CD4-positive, alpha-beta T cell treated with Interleukin-15 for 4 hours (primary cell): ENCODE data around the gene NFIX.

ENCODE experiments used
- DNase-seq: peaks from one replicate; pipeline ENCODE4 v3.0.0-alpha.2; 2020; ENCODE audit warnings: low spot score

The NFIX gene

DNA sequence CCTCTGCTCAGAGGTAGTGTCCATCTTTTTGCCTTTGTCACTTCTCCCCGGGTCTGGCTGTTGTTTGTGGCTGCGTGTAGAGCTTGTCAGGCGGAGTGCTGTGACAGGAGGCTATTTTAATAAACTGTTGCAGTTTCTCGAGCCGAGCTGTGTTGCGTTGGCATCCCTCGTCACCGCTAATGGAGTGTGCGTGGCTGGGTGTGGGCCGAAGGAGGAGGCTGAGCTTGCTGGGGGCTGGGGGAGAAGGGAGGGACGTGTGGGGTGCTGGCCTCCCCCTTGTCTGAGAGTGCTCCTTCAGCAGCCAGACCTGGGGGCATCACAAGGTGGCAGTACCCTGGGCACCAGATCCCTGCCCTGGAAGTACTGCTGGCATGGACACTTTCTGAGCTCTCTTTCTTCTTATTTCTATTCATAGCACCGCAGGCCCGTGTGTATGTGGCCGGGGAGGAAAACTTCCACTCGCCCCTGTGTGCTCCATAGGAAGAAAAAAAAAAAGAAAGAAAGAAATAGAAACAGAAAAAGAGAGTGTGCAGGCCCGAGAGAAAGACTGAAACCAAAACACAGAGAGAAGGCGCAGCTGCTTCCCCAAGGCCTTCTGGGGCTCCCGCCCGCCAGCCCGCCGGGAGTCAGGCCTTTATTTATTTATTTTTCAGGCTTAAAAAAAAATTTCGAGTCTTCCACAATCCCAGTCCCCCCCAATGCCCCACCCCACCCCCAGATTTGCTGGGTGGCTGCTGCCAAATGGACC, 27.0 kb downstream of the NFIX start:
- DNase-seq, result no peak

DNA sequence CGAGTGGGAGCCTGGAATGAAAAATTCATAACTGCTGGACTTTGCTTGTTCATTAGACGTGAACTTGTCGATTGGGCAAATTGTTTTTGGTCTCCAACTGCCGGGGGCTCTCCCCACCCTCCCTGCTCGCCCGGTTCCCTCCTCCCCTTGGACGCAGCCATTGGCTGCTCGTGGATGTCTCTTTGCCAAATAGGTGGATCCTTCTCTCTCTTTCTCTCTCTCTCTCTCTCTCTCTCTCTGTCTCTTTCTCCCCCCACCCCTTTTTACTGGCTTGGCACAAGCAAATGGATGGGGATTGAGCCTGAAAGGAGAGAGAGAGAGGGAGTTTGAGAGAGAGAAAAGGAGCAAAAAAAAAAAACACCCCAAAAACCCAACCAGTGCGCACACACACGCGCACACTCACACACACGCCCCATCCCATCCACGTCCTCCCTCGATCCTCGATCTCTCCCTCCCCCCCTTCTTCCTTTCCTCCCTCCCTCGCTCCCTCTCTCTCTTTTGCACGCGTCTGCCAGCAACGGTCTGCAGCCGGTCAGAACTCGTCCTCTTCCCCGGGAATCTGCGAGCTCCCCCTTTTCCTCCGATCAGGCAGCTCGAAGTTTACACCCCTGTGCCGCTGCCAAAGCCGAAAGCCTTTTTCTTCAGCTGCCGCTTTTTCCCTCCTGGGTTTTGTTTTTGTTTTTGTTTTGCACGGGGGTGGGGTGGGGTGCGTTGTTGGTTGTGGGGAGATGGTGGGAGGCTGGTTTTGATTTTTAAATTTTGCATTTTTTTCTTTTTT, 27.8 kb downstream of the NFIX start:
- DNase-seq, result no peak

DNA sequence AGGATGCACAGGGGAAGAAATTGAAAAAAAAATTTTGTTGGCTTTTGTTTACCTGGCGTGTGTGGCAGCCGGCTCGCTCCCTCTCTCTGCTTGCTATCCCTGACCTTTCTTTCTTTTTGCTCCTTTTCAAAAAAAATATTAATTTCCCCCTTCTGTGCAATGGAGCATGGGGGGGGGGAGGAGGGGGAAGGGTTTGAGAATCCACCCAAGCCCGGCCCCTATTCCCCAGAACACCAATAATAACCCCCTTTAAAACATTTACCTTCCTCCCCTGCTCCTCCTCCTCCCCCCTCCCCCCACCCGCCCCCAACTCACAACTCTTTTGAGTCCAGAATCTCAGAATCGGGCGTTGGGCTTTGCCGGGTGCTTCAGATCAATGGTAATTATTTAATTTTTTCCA, 28.4 kb downstream of the NFIX start:
- DNase-seq, result no peak

DNA sequence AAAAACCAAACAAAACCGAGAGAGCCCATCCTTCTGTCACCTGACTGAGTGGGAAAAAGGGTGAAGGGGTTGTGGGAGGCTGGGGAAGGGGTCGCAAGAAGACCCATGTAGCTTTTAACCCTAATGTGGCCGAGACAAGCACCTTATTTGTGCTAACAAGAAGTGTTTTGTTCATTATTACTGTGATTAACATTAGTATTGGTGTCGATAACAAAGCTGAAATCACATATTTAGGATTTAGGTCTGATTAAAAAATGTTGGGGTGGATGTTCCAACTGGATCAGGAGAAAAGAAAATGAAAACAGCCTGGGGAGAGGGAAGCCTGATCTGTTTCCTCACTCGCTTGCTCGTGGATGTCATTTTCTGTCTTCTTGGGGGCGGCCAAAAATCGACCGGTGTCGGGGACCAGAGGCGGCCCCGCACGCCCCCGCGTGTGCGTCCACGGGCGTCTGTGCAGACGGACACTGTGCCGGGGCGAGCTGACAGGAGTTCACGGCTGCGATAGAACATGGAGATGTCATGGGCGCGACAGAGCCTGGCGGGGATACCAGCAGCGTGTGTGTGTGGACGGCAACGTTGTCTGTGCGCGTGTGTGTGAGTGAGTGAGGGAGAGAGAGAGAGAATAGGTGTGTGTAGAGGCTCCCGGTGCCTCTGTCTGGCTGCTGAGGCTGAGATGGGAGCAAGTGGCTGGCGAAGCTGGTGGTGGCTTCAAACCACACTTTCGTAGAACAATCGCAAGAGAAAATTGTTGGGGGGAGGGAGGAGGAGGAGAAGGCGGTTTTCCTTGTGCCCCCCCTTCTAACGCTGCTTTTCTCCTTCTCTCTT, 29.1 kb downstream of the NFIX start:
- DNase-seq, result no peak

DNA sequence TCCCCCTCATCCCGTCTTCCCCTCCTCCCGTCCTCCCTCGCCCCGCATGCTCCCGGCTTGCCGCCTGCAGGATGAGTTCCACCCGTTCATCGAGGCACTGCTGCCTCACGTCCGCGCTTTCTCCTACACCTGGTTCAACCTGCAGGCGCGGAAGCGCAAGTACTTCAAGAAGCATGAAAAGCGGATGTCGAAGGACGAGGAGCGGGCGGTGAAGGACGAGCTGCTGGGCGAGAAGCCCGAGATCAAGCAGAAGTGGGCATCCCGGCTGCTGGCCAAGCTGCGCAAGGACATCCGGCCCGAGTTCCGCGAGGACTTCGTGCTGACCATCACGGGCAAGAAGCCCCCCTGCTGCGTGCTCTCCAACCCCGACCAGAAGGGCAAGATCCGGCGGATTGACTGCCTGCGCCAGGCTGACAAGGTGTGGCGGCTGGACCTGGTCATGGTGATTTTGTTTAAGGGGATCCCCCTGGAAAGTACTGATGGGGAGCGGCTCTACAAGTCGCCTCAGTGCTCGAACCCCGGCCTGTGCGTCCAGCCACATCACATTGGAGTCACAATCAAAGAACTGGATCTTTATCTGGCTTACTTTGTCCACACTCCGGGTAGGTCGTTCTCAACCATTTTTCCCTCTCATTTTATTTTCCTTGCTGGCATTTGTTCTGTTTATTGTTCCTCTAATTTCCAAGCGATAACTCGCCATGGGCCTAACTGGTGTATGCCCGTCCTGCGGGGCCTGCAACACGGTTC, 29.8 kb downstream of the NFIX start:
- no peak for DNase-seq

DNA sequence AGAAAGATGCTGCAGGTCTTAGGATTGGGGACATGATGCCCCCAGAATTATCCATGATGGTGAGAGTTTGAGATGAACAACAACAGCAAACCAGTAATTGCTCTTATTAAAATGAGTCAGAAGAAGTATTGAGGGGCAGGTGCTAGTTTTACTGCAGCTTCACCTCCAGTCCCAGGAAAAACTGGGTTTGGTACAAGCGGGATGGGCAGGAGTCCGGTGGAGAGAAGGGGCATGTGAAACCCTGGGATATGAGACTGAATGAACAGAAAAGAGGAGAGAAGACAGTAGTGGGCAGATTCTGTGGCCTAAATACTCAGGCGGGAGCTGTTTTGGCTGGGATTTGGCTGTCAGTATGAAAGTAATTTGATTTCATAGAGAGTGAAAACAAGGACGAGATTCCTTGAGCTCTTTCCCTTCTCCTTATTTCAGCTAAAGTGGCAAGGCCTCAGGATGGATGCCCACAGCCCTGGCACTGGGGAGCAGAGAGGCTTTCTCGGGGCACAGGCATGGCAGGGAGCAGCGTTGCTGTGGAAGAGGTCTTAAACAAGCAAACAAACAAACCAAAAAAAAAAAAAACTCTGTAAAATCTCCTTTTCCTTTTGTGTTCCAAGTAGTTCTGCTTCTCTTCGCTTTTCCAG, 30.7 kb downstream of the NFIX start:
- no peak for DNase-seq

DNA sequence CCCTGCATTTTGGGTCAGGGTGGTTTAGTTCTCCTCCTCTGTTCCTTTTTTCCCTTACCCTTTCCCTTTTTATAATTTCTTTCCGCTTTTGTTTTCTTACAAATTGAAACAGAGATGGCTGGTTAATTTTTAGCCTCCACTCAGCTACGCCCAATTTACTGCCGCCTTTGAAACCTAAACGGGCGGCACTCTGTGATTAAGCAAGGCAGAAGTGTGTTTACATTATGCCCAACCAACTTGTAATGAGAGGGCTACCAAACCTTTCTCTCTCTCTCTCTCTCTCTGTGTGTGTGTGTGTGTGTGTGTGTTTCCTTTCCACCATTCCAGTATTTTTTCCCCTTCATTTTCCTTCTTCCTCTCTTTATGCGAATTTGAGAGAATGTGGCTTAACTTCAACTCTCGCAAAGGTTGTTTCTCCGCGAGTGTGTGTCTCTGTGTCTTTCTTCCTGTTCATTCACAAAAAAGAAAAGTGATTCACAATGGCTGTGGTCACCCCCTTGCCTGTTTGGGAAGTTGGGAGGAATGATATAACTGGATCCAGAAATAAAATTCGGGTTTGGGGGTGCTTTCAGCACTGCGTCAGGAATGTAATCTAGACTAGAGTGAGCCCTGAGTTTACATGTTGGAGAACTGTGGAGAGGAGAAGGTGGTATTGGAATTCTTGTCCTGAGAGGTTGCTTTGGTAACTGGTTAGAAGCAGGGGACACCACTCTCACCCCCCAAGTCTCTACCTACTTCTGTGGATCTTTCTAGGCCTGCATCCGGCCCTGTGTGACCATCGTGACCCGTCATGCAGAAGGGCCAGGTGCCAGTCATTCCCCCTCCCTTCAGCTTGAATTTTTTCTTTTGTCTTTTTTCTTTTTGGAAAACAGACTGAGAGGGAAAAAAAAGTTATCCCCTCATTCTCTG, 31.4 kb downstream of the NFIX start:
- no peak for DNase-seq

DNA sequence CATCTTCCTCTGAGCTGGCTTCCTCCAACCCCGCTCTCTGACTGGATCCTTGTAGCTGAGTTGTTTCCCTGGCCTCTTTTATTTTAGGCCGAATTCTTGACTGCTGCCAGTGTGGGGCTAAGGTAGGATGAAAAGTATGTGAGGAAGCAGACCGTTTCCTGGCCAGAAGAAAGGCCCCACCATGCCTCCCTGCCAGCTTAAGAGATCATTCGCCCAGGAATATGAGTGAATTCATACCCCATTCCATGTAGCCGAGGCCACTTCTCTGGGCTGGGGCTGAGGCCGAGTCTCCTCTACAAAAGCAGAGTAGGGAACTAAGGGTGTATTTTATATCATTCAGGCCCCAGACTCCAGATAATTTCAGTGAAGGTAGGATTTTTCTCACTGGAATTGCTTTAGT, 32.3 kb downstream of the NFIX start:
- DNase-seq, result no peak

DNA sequence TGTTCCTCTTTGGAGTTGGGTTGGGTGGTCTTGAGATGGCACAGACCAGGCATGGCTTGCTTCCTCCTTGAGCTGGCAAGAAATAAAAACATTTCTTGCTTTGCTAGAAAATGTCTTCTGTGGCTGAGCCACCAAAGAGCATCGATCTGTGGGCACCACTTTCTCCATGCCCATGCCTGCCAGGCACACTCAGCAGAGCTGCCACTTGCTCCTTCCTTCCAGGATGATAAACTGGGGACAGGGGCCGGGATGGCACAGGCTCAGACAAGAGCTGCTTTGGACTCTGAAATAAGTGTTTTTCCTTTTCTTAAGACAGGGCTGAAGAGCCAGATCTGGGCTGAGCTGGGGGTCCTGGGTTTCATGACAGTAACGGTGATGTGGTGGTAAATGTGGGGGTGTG, 32.8 kb downstream of the NFIX start:
- DNase-seq, result no peak

DNA sequence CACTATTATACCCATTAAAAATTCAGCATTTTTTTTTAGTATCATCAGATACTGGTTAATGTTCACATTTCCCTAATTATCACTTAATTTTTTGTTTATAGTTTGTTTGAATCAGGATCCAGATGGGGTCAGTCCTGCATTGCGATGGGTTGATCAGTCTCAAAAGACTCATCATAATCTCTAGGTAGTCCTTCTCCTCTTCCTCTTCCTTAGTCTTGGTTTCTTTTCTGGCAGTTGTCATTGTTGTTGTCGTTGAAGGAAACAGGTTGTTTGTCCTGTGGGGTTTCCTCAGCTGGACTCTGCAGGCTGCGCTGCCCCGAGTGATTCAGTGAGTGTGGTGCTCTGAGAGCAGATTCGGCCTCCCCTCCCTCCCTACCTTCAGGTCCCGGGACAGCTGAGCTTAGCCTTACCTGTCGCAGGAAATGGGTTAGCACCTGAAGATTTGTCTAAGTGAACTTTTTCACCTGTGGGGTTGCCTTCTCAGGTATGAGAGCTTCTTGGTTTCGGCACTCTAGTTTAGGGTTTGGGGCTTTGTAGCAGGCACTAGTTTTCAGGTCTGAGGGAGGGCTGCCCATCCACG, 34.1 kb downstream of the NFIX start:
- no peak for DNase-seq

DNA sequence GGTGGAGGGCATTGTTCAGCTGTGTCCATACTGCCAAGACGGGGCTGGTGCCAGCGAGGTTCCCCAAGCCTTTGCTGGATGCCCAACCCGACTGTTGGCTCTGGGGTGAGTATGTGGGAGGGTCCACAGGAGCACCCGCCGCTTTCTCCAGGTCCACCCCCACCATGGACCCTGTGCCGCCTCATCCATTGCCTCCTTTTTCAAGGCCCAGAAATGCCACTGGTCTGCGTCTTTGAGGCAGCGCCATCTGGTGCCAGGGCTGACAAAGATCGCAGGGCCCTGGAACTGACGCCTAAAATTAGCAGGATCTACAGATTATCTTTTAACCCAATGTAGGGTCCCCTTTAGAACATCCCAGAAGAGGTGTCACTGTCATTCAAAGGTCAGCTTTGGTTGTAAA, 34.6 kb downstream of the NFIX start:
- no peak for DNase-seq

DNA sequence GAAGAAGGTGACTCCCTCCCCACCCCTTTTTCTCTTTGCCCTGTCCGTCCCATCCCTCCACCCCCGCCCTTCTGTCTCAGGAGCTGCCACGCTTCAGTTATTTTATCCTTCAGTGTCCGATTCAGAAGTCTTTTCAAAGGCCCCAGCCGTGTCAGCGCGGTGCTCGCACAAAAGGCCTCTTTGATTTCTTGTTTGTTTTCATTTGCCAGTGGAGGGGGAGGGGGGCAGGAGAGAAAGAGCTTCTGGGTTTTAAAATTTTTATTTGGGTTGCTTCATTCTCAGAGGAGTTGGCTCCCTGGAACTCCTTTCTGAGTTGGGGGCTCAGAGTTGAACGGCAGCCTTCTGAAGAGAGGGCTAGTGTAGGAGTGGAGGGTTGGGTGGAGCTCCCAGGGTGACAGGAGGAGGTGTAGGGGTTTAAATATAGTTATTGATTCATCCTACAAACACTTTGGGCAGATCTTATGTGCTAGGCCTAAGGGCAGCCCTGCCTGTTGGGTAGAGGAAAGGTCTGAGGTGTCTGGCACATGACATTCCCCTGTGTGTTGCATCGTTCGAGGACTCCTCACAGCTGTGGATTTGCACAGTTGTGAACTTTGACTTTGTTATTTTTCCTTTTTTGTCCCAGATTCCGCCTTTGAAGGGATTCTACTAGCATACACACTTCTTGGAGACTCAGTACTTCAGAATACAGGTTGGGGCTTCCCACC, 36.8 kb downstream of the NFIX start:
- no peak for DNase-seq

DNA sequence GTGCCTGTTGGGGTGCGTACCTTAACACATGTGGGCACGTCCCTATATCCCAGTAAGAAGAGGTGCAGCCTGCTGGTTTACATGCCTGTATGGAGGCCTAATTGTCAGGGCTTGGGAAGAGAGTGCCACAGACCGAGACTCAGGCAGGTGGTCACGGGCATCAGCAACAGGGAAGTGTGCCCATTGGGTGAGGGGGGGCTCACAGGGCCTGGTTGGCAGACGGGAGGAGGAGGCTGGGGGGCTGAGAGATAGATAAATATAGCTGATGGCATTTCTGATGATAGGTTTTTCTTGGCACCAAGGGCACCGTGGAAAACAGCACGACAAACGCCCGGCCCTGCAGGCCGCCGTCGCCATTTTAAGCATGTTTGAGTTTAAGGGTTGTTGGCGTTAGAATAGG, 37.6 kb downstream of the NFIX start:
- no peak for DNase-seq

DNA sequence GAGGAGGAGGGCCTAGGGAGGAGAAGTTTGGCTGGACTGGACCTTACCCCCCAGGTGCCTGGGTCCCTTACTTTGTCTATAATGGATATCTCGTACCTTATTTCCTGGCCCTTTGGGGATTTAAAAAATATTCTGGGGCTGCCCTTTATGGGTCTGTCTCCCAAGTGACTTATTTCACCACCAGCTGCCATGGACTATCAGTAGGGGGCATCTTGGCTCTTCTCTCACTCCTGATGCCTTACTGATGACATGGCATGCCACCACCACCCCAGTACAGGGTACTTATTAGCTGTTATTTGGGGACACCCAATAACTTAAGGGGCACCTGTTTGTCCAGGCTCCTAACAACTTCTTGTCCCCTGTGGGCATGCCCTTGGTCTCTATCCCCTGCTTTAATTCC, 38.0 kb downstream of the NFIX start:
- no peak for DNase-seq

DNA sequence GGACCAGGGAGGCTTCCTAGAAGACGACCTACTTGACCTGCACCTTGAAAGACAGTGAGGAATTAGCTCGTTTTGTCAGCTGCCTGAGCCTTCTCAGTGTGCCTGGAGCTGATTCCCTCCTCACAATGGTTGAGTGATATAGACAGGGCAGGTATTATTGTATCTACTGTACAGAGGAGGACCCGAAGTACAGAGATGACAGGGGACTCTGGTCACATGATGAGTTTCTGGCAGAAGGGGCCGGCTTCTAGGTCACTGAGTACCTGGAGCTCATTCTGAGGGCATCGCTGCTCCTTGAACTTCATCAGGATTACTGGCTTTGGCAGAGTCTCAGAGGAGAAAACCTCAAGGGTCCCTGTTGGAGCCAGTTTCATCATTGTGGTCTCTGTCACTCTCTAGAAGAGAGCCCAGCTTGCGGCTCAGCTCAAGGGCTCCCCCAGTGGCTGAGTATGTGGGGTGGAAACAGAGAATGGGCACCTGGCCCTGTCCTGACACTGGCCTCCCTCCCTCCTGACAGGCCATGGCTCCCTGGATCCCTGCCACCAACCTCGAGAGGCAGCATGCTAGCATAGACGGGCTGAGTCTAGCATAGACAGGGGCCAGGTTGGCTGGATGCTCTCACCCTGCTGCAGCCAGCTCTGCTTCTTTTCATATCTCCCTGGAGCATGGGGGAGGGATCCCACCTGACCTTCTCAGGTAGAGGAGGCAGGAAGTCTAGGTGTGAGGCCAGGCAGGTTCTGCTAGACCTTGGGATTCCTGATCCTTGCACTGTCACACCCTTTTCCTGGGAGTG, 38.7 kb downstream of the NFIX start:
- DNase-seq, result peak; percentile 43

DNA sequence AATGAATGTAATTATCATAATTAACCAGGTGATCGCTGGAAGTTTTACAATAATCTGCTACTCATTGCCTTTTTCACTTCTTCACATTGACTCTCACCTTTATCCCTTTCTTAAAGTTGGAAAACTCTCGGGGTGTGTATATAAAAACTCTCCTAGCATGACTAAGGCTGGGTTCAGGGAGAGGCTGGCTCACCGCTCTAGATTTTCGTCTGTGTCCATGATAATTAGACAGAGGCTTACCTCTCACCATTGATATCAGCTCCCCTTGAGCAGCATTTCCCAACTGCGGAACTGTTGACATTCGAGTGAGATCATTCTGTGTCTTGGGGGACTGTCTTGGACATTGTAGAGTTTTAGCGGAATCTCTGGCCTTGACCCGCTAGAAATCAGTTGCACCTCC, 39.4 kb downstream of the NFIX start:
- DNase-seq, result no peak

DNA sequence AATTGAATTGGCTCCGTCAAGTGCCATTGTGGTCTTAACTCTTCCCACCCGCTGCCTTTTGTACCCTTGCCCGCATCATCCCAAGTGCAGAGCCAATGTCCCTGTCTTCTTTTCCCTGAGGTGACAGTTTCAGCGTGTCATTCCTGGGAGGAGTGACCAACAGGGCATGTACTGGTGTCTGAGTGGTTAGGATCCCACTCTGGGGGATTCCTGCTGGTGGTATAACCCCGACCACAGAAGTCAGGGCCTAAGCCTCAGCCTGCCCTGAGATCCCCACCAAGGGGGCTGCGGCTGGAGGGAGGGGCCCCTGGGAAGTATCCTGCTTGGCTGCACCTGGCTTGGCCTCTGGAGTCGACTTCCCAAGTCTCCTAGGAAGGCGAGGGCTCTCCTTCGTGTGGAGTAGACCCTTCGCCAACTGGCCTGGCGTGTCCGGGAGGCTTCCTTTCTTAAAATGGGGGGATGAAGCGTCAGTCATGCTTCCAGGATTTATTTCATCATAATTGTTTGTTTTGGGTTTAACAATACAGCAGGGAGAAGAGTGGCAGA, 40.6 kb downstream of the NFIX start:
- DNase-seq, result no peak

DNA sequence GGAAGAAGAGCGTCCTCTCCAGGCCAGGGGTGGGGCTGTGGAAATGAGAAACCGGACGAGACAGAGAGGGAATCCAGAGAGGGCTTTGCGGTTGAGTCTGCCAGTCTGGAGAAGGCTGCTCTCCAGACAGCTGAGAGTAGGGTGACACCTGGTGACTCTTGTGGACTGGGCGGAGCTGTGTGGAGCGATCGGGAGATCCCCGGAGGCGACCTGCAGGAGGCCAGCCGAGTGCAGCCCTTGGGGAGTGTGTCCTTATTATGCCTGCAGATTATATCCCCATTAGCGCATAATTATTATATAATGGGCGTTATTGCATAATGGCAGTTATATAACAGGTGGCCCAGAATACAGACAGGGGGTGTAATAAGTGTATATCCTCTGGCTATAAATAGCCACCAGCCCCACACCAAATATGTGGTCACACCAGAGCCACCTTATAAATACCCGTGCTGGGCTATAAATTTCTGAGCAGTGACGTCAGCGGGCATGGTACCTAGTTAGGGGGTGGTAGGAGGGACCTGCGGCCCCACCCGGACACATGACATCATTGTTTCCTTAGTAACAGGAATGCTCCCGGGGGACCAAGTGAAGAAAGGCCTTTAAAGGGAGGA, 41.2 kb downstream of the NFIX start:
- no peak for DNase-seq
